Transverse colon (tissue), 4 donors: ENCODE measurements around the gene HPX. TPM values are rescaled to one million over a fixed set of nuclear protein-coding genes. Genes with fewer than 3 reads are reported as not detected.

Source experiments
- DNase-seq: peaks from one replicate; pipeline ENCODE4 v3.0.0-alpha.2; 2019
- H3K27ac ChIP-seq, 4 donors: fragments of 200-600 bp; sonication (generic); 2 replicates each; pipeline ENCODE4 v1.5.1; 2016 to 2018; ENCODE audit warnings: inconsistent platforms in 4 of 4
- H3K27me3 ChIP-seq: fragments of 200-600 bp; sonication (generic); 2 replicates; pipeline ENCODE4 v1.5.1; 2017; ENCODE audit warnings: inconsistent platforms
- H3K36me3 ChIP-seq, 4 donors: fragments of 200-600 bp; sonication (generic); 2 replicates each; pipeline ENCODE4 v1.5.1; 2017 to 2019; ENCODE audit warnings: inconsistent platforms in 4 of 4
- H3K4me1 ChIP-seq, 4 donors: fragments of 200-600 bp; sonication (generic); 2 replicates each; pipeline ENCODE4 v1.5.1; 2017 to 2020; ENCODE audit warnings: inconsistent platforms in 4 of 4
- H3K4me3 ChIP-seq, 4 donors: fragments of 200-600 bp; sonication (generic); 1 replicate in 1 of 4; 2 replicates in 3 of 4; pipeline versions ENCODE4 v1.5.1 to v1.6.1; 2017 to 2019; ENCODE audit warnings: inconsistent platforms in 4 of 4
- H3K9me3 ChIP-seq, 2 donors: fragments of 200-600 bp; sonication (generic); 2 replicates each; pipeline ENCODE4 v1.5.1; 2017 to 2019; ENCODE audit warnings: inconsistent platforms in 2 of 2
- CTCF ChIP-seq, 5 experiments: fragments of 200-600 bp in 3 of 5; fragments of 450-650 bp in 2 of 5; sonication (generic) in 3 of 5; IDR thresholded peaks; 1 replicate in 2 of 5; 2 replicates in 3 of 5; pipeline ENCODE4 v1.5.1; 2016 to 2017; ENCODE audit warnings: antibody characterized with exemption in 5 of 5, inconsistent platforms in 3 of 5, mild to moderate bottlenecking in 2 of 5, moderate library complexity in 1 of 5
- EP300 ChIP-seq: sonication (generic); formaldehyde crosslinking; IDR thresholded peaks from one replicate; pipeline ENCODE4 v1.6.1; 2017; ENCODE audit warnings: antibody characterized with exemption, low read depth
- POLR2A ChIP-seq: fragments of 450-650 bp; IDR thresholded peaks from one replicate; pipeline ENCODE4 v1.6.1; 2016; ENCODE audit warnings: antibody characterized with exemption, mild to moderate bottlenecking, moderate library complexity
- POLR2AphosphoS5 ChIP-seq, 3 donors: sonication (generic); formaldehyde crosslinking; IDR thresholded peaks; one replicate each; pipeline ENCODE4 v1.6.1; 2016; ENCODE audit warnings: antibody characterized with exemption in 3 of 3
- WGBS, 2 donors: methylation state at CpG; one replicate each; pipeline ENCODE4 v1.1.5; 2018; ENCODE audit warnings: low coverage in 1 of 2; 5-methylcytosine and 5-hydroxymethylcytosine counted together
- in situ Hi-C, 4 donors: fragments of 200-750 bp; cut with MboI; loops; one replicate each; pipeline versions ENCODE4 v1.15.0 to v1.15.1; 2017; ENCODE audit warnings: low sequenced_read_pairs in 3 of 4, low pct_ligation_motif_present in 1 of 4, low pct_unique_long_range_greater_than_20kb in 1 of 4
- intact Hi-C: fragments of 100-400 bp; cut with DNase I; formaldehyde crosslinking; loops from one replicate; pipeline ENCODE4 v1.15.1; 2023; ENCODE audit warnings: low total_unique reads
- total RNA-seq, 4 donors: library from RNA; depleted of rRNA; stranded (reverse); fragments of >200 nt; gene quantifications; one replicate each; pipeline ENCODE4 v1.1.0, GENCODE V29; 2016

The HPX gene
- total RNA-seq, 4 donors from 2014 or later = 1.8 to 4.6 TPM; not detected in 2

- Histone ChIP-seq H3K27ac (no peak overlapping the region), H3K36me3 (no peaks in the 10 kb centered on the region), H3K4me1 (no peaks in the 10 kb centered on the region), H3K27me3 (no peaks in the 10 kb centered on the region), H3K4me3 (no peak overlapping the region), H3K9me3 (no peaks in the 10 kb centered on the region)
- 70 to 80% methylated on average over 3 of the region's 3 CpGs for WGBS, 2 donors
- no peak for DNase-seq
- in situ Hi-C loops = no loop called here
- TF ChIP-seq CTCF (IDR thresholded peaks at IDR 0.05) (no peak), POLR2A (no peak), EP300 (no peak), POLR2AphosphoS5 (IDR thresholded peaks at IDR 0.05) (no peak)
- intact Hi-C loops = no loop called here
Observed at GRCh38 chr11:6437993-6438392, 2.8 kb downstream of the HPX start.

- 93% methylated on average over 12 of the region's 12 CpGs; no CpG with 5 or more reads in 1 of the 2 donors for WGBS, 2 donors
- H3K9me3 ChIP-seq = no peaks in the 10 kb centered on the region
- no peak overlapping the region for H3K27ac ChIP-seq
- in situ Hi-C loops = no loop called here
- no peak overlapping the region for H3K4me3 ChIP-seq
- no peaks in the 10 kb centered on the region for H3K27me3 ChIP-seq
- TF ChIP-seq POLR2A (no peak), EP300 (no peak), POLR2AphosphoS5 (IDR thresholded peaks at IDR 0.05) (no peak), CTCF (IDR thresholded peaks at IDR 0.05) (no peak)
- H3K4me1 ChIP-seq = no peaks in the 10 kb centered on the region
- no peaks in the 10 kb centered on the region for H3K36me3 ChIP-seq
- intact Hi-C loops = no loop called here
- DNase-seq = no peak
Observed at GRCh38 chr11:6437423-6437822, 3.4 kb downstream of the HPX start.

GRCh38 chr11:6433998-6434660 lies 6.7 kb downstream of the HPX start:
- Histone ChIP-seq H3K27ac (no peak overlapping the region), H3K9me3 (no peaks in the 10 kb centered on the region), H3K27me3 (no peaks in the 10 kb centered on the region), H3K4me3 (no peak overlapping the region), H3K36me3 (no peaks in the 10 kb centered on the region), H3K4me1 (no peaks in the 10 kb centered on the region)
- WGBS, 2 donors = 41 to 49% methylated on average over 4 to 5 of the region's 5 CpGs
- intact Hi-C loops (no loop called here), in situ Hi-C loops (no loop called here)
- TF ChIP-seq CTCF (IDR thresholded peaks at IDR 0.05) (no peak), EP300 (no peak)
- no peak for DNase-seq

- intact Hi-C loops (no loop called here), in situ Hi-C loops (no loop called here)
- no peaks in the 10 kb centered on the region for H3K9me3 ChIP-seq
- no peak for TF ChIP-seq EP300
- H3K4me1 ChIP-seq = no peaks in the 10 kb centered on the region
- no peaks in the 10 kb centered on the region for H3K27me3 ChIP-seq
- H3K4me3 ChIP-seq = no peak overlapping the region
- 92% methylated on average over 3 of the region's 3 CpGs; no CpG with 5 or more reads in 1 of the 2 donors for WGBS, 2 donors
- DNase-seq = no peak
- no peak overlapping the region for H3K27ac ChIP-seq
- H3K36me3 ChIP-seq = no peaks in the 10 kb centered on the region
Observed at GRCh38 chr11:6431861-6432260, 8.9 kb downstream of the HPX start.

- no peak overlapping the region for H3K27ac ChIP-seq
- H3K36me3 ChIP-seq = no peaks in the 10 kb centered on the region
- peaks cover 7% of the 10 kb centered on the region for H3K27me3 ChIP-seq
- H3K4me3 ChIP-seq = no peak overlapping the region
- DNase-seq = no peak
- TF ChIP-seq CTCF (IDR thresholded peaks at IDR 0.05) = no peak
- TF ChIP-seq EP300 = no peak
- TF ChIP-seq POLR2A = no peak
- TF ChIP-seq POLR2AphosphoS5 (IDR thresholded peaks at IDR 0.05) = no peak
- no peaks in the 10 kb centered on the region for H3K9me3 ChIP-seq
- in situ Hi-C loops = no loop called here
- intact Hi-C loops = no loop called here
- H3K4me1 ChIP-seq = no peaks in the 10 kb centered on the region
Observed at GRCh38 chr11:6427516-6427915, 13.3 kb downstream of the HPX start.
